HG03060 (cell line): ENCODE data around the gene SRPRA.
"Not testable (repeated sequence)": the region's sequence is repeated elsewhere in the genome, so short reads cannot be mapped to it uniquely, and the experiment has no call there.

Source experiments
- ATAC-seq: cut with Tn5 transposase; IDR thresholded peaks from one replicate; pipeline ENCODE4 v1.9.1; 2021; ENCODE audit warnings: low read depth, moderate number of reproducible peaks; ENCODE audit not compliant: unreplicated experiment

SRPRA gene

GRCh38 chr11:126268708-126269579, at the start of gene SRPRA, which contains the start of gene FOXRED1:
Gene SRPRA, minus strand, starts transcription at chr11:126268895. Its CDS starts 91 bp downstream, at chr11:126268804.
Gene FOXRED1, plus strand, starts transcription at chr11:126269154. Its CDS starts 53 bp downstream, at chr11:126269207.
- ATAC-seq = peak; percentile 96

GRCh38 chr11:126317756-126318573, 49.3 kb upstream of the SRPRA start:
- ATAC-seq = no peak

GRCh38 chr11:126317432-126317755, 48.7 kb upstream of the SRPRA start:
- ATAC-seq = no peak

- ATAC-seq = no peak
These were observed 45.1 kb upstream of the SRPRA start for GRCh38 chr11:126313826-126314225.

GRCh38 chr11:126312961-126313360, 44.3 kb upstream of the SRPRA start:
- ATAC-seq = no peak

- peak; percentile 51 for ATAC-seq
These were observed 43.0 kb upstream of the SRPRA start for GRCh38 chr11:126311401-126312291.

- no peak for ATAC-seq
These were observed 42.3 kb upstream of the SRPRA start for GRCh38 chr11:126310992-126311310.

GRCh38 chr11:126310200-126310991, 41.7 kb upstream of the SRPRA start:
- no peak for ATAC-seq

- not testable (repeated sequence) for ATAC-seq
These were observed 40.1 kb upstream of the SRPRA start for GRCh38 chr11:126308771-126309170.

- no peak for ATAC-seq
These were observed 39.6 kb upstream of the SRPRA start for GRCh38 chr11:126308271-126308671.

GRCh38 chr11:126307706-126308105, 39.0 kb upstream of the SRPRA start:
- no peak for ATAC-seq

GRCh38 chr11:126305699-126306098, 37.0 kb upstream of the SRPRA start:
- ATAC-seq = peak; percentile 45

- no peak for ATAC-seq
These were observed 35.9 kb upstream of the SRPRA start for GRCh38 chr11:126304457-126305075.

- peak; percentile 75 for ATAC-seq
These were observed 35.1 kb upstream of the SRPRA start, which contains the start of gene DCPS for GRCh38 chr11:126303623-126304456. Gene DCPS, plus strand, starts transcription at chr11:126304060. Its CDS starts 21 bp downstream, at chr11:126304081.

- ATAC-seq = no peak
These were observed 28.3 kb upstream of the SRPRA start for GRCh38 chr11:126297004-126297403.

GRCh38 chr11:126293726-126294125, 25.0 kb upstream of the SRPRA start:
- no peak for ATAC-seq

- ATAC-seq = no peak
These were observed 22.2 kb upstream of the SRPRA start for GRCh38 chr11:126290887-126291286.

GRCh38 chr11:126288237-126288636, 19.5 kb upstream of the SRPRA start:
- ATAC-seq = no peak
